ENCODE results near the gene DAZL.

DNA sequence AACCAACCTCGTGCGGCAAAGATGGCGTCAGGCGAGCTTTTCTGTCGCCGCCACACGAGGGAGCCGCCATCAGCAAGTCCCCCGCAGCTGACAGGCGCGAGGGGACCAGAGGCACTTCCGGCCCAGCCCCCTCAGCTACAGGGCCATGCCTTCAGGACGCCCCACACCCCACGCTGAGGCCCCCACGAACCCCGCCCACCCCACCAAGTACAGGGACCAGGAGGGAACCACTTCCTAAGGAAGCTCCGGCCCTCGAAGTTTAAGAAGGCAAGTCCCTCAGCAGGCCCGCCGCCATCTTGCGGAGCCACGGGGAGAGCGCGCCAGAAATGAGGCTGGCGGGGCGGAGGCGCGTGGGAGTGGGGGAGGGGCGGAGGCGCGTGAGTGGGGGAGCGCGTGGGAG lies 790 bp downstream of the DAZL start:
- TF ChIP-seq, protein P1, sequence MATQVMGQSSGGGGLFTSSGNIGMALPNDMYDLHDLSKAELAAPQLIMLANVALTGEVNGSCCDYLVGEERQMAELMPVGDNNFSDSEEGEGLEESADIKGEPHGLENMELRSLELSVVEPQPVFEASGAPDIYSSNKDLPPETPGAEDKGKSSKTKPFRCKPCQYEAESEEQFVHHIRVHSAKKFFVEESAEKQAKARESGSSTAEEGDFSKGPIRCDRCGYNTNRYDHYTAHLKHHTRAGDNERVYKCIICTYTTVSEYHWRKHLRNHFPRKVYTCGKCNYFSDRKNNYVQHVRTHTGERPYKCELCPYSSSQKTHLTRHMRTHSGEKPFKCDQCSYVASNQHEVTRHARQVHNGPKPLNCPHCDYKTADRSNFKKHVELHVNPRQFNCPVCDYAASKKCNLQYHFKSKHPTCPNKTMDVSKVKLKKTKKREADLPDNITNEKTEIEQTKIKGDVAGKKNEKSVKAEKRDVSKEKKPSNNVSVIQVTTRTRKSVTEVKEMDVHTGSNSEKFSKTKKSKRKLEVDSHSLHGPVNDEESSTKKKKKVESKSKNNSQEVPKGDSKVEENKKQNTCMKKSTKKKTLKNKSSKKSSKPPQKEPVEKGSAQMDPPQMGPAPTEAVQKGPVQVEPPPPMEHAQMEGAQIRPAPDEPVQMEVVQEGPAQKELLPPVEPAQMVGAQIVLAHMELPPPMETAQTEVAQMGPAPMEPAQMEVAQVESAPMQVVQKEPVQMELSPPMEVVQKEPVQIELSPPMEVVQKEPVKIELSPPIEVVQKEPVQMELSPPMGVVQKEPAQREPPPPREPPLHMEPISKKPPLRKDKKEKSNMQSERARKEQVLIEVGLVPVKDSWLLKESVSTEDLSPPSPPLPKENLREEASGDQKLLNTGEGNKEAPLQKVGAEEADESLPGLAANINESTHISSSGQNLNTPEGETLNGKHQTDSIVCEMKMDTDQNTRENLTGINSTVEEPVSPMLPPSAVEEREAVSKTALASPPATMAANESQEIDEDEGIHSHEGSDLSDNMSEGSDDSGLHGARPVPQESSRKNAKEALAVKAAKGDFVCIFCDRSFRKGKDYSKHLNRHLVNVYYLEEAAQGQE (IDR thresholded peaks at IDR 0.05; ENCODE audit: low read depth, low read length) = no peak
- TF ChIP-seq GATA2 (CRISPR knock-in tag; IDR thresholded peaks at IDR 0.05) = no peak
- TF ChIP-seq RFX5 (IDR thresholded peaks at IDR 0.05; ENCODE audit: low read length) = no peak
- no peak for TF ChIP-seq FOSL2 (IDR thresholded peaks at IDR 0.05; ENCODE audit: borderline replicate concordance, low read depth)

All from SK-N-SH (cell line).